Measurements from ENCODE around the gene FGD5. TPM values are rescaled to one million over a fixed set of nuclear protein-coding genes. Genes with fewer than 3 reads are reported as not detected.
A peak's percentile ranks its signal among the peaks of the same experiment; 100 is the strongest.

The FGD5 gene
- polyA plus RNA-seq, 1 of the 3 experiments (the other 2 are of a cell fraction) = not detected

GRCh38 chr3:14875411-14876175 lies 56.8 kb downstream of the FGD5 start (continued):
- TF ChIP-seq IRF3 (IDR thresholded peaks at IDR 0.05; ENCODE audit: low read depth, low read length) (no peak), ZBTB33 (IDR thresholded peaks at IDR 0.05; ENCODE audit: borderline replicate concordance, low read depth) (no peak), NFIC (IDR thresholded peaks at IDR 0.05; ENCODE audit: borderline replicate concordance) (no peak)
- TF ChIP-seq, protein P1, sequence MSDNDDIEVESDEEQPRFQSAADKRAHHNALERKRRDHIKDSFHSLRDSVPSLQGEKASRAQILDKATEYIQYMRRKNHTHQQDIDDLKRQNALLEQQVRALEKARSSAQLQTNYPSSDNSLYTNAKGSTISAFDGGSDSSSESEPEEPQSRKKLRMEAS (IDR thresholded peaks at IDR 0.05; ENCODE audit: low read depth) = no peak

DNA sequence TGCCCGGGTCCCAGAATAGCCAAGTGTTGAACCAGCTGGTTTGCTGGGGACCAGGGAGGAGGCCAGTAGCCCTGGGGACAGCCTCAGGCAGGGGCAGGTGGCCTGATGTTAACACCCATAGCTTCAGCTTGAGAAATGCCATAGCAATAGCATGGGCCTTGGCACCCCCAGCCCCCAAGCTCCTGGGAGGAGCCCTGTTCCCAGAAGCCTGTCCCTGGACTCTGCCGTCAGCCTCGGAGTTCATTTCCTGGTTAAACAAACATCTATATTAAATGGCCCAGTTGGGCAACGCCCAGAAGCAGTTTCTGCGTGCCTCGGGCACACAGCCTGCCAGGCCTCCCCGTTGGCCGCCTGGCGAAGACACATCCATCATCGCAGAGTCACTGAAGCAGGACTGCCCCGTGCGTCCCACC lies 58.2 kb downstream of the FGD5 start:
- H3K9me3 ChIP-seq = no peaks in the 10 kb centered on the region
- no peaks in the 10 kb centered on the region for H3K9me2 ChIP-seq
- DNase-seq = peak; percentile 34
- CTCF ChIA-PET = interaction anchor here (1.4 kb wide), 1 partner anchor 14 kb away, joined by 3 read pairs; no protein-coding TSS in a partner anchor
- H3K27ac ChIP-seq (ENCODE audit: low read depth in 2 of 2, low read length in 1 of 2) = no peak overlapping the region
- peaks cover 0 to 24% of the 10 kb centered on the region in 2 experiments; a peak in 1 of 4 replicates for H3K4me1 ChIP-seq (ENCODE audit: control insufficient read depth in 1 of 2, insufficient read depth in 2 of 2, low read depth in 1 of 2, low read length in 1 of 2)
- H3K9ac ChIP-seq = no peak overlapping the region
- H3K36me3 ChIP-seq (replicated peaks in 1 of 2; ENCODE audit: control insufficient read depth in 1 of 2, insufficient read depth in 2 of 2, low read length in 1 of 2) = no peaks in the 10 kb centered on the region
- no peak overlapping the region for H3K4me3 ChIP-seq (ENCODE audit: low read depth in 2 of 2, low read length in 1 of 2)
- no peak overlapping the region for H3K4me2 ChIP-seq
- no peaks in the 10 kb centered on the region for H3K79me2 ChIP-seq (ENCODE audit: insufficient read depth)
- H3K27me3 ChIP-seq (ENCODE audit: insufficient read depth) = no peaks in the 10 kb centered on the region
- POLR2A ChIA-PET = interaction anchor here (0.7 kb wide), 1 partner anchor 11 kb away, joined by 3 read pairs; no protein-coding TSS in a partner anchor
- TF ChIP-seq NRF1 (IDR thresholded peaks at IDR 0.05; ENCODE audit: low read depth, low read length) (no peak), GATA2 (CRISPR knock-in tag; IDR thresholded peaks at IDR 0.05) (no peak), CHD2 (IDR thresholded peaks at IDR 0.05; ENCODE audit: low read length, partially characterized antibody) (no peak), POLR2AphosphoS5 (IDR thresholded peaks at IDR 0.05; ENCODE audit: low read depth, low read length) (no peak)
- no peaks in the 10 kb centered on the region for H3F3A ChIP-seq (replicated peaks; ENCODE audit: insufficient read depth)
- H4K20me1 ChIP-seq (ENCODE audit: insufficient read depth) = no peaks in the 10 kb centered on the region
- WGBS (ENCODE audit: low lambda C conversion rate) = 19% methylated on average over 10 of the region's 12 CpGs
- H2AFZ ChIP-seq (ENCODE audit: low read depth) = no peak overlapping the region

DNA sequence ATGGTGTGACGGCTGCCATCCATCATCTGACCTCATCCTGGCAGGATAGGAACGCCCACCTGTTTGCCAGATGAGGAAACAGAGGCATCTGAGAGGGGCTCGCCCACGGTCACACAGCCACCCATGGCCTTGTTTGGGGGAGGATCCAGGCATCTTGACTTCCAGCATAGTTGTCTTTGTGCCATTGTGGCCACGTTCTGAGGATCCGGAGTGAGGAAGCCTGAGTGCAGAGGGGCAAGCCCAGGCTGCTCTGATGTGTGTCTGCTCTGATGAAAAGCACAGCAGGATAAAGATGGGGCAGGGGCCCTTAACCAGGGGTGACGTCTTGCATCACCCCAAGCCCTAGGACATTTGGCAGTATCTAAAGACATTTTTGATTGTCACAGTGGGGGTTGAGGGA lies 58.7 kb downstream of the FGD5 start:
- Histone ChIP-seq H2AFZ (ENCODE audit: low read depth) (no peak overlapping the region), H3K4me3 (ENCODE audit: low read depth in 2 of 2, low read length in 1 of 2) (no peak overlapping the region), H3K4me1 (ENCODE audit: control insufficient read depth in 1 of 2, insufficient read depth in 2 of 2, low read depth in 1 of 2, low read length in 1 of 2) (peaks cover 0 to 24% of the 10 kb centered on the region in 2 experiments; a peak in 1 of 4 replicates), H3K79me2 (ENCODE audit: insufficient read depth) (no peaks in the 10 kb centered on the region), H3K36me3 (replicated peaks in 1 of 2; ENCODE audit: control insufficient read depth in 1 of 2, insufficient read depth in 2 of 2, low read length in 1 of 2) (no peaks in the 10 kb centered on the region), H3K27ac (ENCODE audit: low read depth in 2 of 2, low read length in 1 of 2) (no peak overlapping the region), H3K4me2 (no peak overlapping the region), H3K9me3 (no peaks in the 10 kb centered on the region), H3K9me2 (no peaks in the 10 kb centered on the region), H4K20me1 (ENCODE audit: insufficient read depth) (no peaks in the 10 kb centered on the region), H3F3A (replicated peaks; ENCODE audit: insufficient read depth) (no peaks in the 10 kb centered on the region), H3K27me3 (ENCODE audit: insufficient read depth) (no peaks in the 10 kb centered on the region), H3K9ac (no peak overlapping the region)
- POLR2A ChIA-PET = interaction anchor here (0.7 kb wide), 1 partner anchor 11 kb away, joined by 3 read pairs; no protein-coding TSS in a partner anchor
- no peak for DNase-seq
- WGBS (ENCODE audit: low lambda C conversion rate) = 59% methylated on average over 6 of the region's 7 CpGs
- CTCF ChIA-PET = interaction anchor here (0.9 to 1.4 kb wide), 2 partner anchors 15 to 84 kb away, joined by 3 read pairs; no protein-coding TSS in a partner anchor
- TF ChIP-seq REST (IDR thresholded peaks at IDR 0.05; ENCODE audit: low read depth, low read length) (no peak), FOXM1 (IDR thresholded peaks at IDR 0.05; ENCODE audit: low read depth) (no peak), TAF1 (IDR thresholded peaks at IDR 0.05; ENCODE audit: borderline replicate concordance, low read depth, low read length) (no peak), USF1 (IDR thresholded peaks at IDR 0.05; ENCODE audit: borderline replicate concordance, low read depth) (no peak), CTCF (IDR thresholded peaks at IDR 0.05) (no peak)

Data from SK-N-SH (cell line).